ENCODE results near the gene IRF9. TPM values are rescaled to one million over a fixed set of nuclear protein-coding genes. Genes with fewer than 3 reads are reported as not detected.
"Not testable (repeated sequence)": the region's sequence is repeated elsewhere in the genome, so short reads cannot be mapped to it uniquely, and the experiment has no call there.

IRF9 gene
- total and polyA plus RNA-seq, 2 donors from 2014 or later: 88.9 to 141 TPM

DNA sequence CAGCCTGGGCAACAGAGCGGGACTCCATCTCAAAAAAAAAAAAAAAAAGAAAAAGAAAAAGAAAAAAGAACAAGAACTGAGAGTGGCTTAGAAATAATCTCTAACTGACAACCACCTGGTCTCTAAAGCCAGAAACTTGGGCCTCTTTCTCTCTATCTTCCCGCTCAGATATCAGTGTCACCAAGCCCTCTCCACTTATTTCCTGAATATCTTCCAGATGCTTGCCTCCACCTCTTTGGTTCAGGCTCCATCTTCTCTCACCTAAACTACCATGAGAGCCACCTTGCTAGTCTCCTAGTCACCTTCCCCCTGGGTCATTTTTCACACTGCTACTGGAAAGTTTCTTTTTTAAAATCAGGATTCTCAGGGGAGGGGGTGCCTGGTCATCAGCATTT is 36.0 kb downstream of the IRF9 start:
- peaks cover 0 to 13% (median 11%) of the 10 kb centered on the region in 3 donors for H3K4me1 ChIP-seq (ENCODE audit: control insufficient read depth in 2 of 3, insufficient read depth in 2 of 3, low read depth in 1 of 3, low read length in 3 of 3)

GRCh38 chr14:24198814-24199524 is 37.9 kb downstream of the IRF9 start:
- H3K4me3 ChIP-seq (ENCODE audit: low read length in 3 of 3): no peak overlapping the region
- peaks cover 0 to 13% (median 11%) of the 10 kb centered on the region in 3 donors for H3K4me1 ChIP-seq (ENCODE audit: control insufficient read depth in 2 of 3, insufficient read depth in 2 of 3, low read depth in 1 of 3, low read length in 3 of 3)
- TF ChIP-seq, protein P1, sequence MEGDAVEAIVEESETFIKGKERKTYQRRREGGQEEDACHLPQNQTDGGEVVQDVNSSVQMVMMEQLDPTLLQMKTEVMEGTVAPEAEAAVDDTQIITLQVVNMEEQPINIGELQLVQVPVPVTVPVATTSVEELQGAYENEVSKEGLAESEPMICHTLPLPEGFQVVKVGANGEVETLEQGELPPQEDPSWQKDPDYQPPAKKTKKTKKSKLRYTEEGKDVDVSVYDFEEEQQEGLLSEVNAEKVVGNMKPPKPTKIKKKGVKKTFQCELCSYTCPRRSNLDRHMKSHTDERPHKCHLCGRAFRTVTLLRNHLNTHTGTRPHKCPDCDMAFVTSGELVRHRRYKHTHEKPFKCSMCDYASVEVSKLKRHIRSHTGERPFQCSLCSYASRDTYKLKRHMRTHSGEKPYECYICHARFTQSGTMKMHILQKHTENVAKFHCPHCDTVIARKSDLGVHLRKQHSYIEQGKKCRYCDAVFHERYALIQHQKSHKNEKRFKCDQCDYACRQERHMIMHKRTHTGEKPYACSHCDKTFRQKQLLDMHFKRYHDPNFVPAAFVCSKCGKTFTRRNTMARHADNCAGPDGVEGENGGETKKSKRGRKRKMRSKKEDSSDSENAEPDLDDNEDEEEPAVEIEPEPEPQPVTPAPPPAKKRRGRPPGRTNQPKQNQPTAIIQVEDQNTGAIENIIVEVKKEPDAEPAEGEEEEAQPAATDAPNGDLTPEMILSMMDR (IDR thresholded peaks at IDR 0.05; ENCODE audit: borderline replicate concordance, extremely low read depth, insufficient read depth): no peak
- H3K9me3 ChIP-seq (ENCODE audit: control insufficient read depth in 2 of 3, insufficient read depth in 1 of 3, low read length in 3 of 3): no peaks in the 10 kb centered on the region
- H3K27ac ChIP-seq (ENCODE audit: low read depth in 2 of 2, low read length in 2 of 2): no peak overlapping the region
- DNase-seq: no peak
- no peak overlapping the region for H3K9ac ChIP-seq (ENCODE audit: low read length in 3 of 3)
- no peak for FAIRE-seq
- peaks cover 0 to 4% (median 3%) of the 10 kb centered on the region in 3 donors for H3K36me3 ChIP-seq (ENCODE audit: control insufficient read depth in 2 of 3, insufficient read depth in 3 of 3, low read length in 3 of 3)
- intact Hi-C loops (cut with DNase I): no loop called here
- H3K27me3 ChIP-seq (ENCODE audit: control insufficient read depth, insufficient read depth, low read length): no peaks in the 10 kb centered on the region

More for the DNA sequence above, 36.0 kb downstream of the IRF9 start:
- FAIRE-seq (no peak), DNase-seq (no peak)
- no peaks in the 10 kb centered on the region for H3K27me3 ChIP-seq (ENCODE audit: control insufficient read depth, insufficient read depth, low read length)
- intact Hi-C loops (cut with DNase I): no loop called here
- no peak overlapping the region for H3K4me3 ChIP-seq (ENCODE audit: low read length in 3 of 3)
- peaks cover 0 to 10% (median 8%) of the 10 kb centered on the region in 3 donors for H3K36me3 ChIP-seq (ENCODE audit: control insufficient read depth in 2 of 3, insufficient read depth in 3 of 3, low read length in 3 of 3)
- TF ChIP-seq, protein P1 (IDR thresholded peaks at IDR 0.05; ENCODE audit: borderline replicate concordance, extremely low read depth, insufficient read depth): no peak
- no peaks in the 10 kb centered on the region for H3K9me3 ChIP-seq (ENCODE audit: control insufficient read depth in 2 of 3, insufficient read depth in 1 of 3, low read length in 3 of 3)
- H3K9ac ChIP-seq (ENCODE audit: low read length in 3 of 3): no peak overlapping the region
- H3K27ac ChIP-seq (ENCODE audit: low read depth in 2 of 2, low read length in 2 of 2): no peak overlapping the region

DNA sequence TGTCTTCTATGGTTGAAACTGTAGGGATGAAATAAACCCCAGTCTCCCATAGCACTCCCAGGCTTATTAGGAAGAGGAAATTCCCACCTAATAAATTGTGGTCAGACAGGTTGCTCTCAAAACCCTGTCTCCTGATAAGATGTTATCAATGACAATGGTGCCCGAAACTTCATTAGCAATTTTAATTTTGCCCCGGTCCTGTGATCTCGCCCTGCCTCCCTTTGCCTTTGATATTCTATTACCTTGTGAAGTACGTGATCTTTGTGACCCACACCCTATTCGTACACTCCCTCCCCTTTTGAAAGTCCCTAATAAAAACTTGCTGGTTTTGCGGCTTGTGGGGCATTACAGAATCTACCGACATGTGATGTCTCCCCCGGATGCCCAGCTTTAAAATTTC is 41.5 kb downstream of the IRF9 start:
- H3K9ac ChIP-seq (ENCODE audit: low read length in 3 of 3); H3K27me3 ChIP-seq (ENCODE audit: control insufficient read depth, insufficient read depth, low read length); FAIRE-seq; H3K27ac ChIP-seq (ENCODE audit: low read depth in 2 of 2, low read length in 2 of 2); H3K4me1 ChIP-seq (ENCODE audit: control insufficient read depth in 2 of 3, insufficient read depth in 2 of 3, low read depth in 1 of 3, low read length in 3 of 3); DNase-seq; intact Hi-C loops (cut with DNase I); H3K9me3 ChIP-seq (ENCODE audit: control insufficient read depth in 2 of 3, insufficient read depth in 1 of 3, low read length in 3 of 3); H3K4me3 ChIP-seq (ENCODE audit: low read length in 3 of 3): not testable (repeated sequence)
- H3K36me3 ChIP-seq (ENCODE audit: control insufficient read depth in 2 of 3, insufficient read depth in 3 of 3, low read length in 3 of 3): peaks cover 0 to 20% (median 19%) of the 10 kb centered on the region in 3 donors

DNA sequence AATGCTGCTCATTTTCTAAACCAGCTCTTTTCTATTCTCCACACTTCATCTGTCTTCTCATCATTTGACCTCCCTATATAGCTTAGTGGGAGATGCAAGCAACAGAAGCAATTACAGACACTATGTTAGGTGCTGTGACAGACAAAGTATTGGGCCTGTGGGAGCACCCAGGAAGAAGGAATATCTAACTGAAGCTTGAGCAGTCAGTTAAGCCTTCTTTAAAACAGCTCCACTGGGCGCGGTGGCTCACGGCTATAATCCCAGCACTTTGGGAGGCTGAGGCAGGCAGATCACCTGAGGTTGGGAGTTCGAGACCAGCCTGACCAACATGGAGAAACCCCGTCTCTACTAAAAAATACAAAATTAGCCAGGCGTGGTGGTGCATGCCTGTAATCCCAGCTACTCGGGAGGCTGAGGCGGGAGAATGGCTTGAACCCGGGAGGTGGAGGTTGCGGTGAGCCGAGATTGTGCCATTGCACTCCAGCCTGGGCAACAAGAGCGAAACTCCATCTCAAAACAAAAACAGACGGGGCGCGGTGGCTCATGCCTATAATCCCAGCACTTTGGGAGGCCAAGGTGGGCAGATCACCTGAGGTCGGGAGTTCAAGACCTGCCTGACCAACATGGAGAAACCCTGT is 42.3 kb downstream of the IRF9 start:
- H3K9me3 ChIP-seq (ENCODE audit: control insufficient read depth in 2 of 3, insufficient read depth in 1 of 3, low read length in 3 of 3); H3K27ac ChIP-seq (ENCODE audit: low read depth in 2 of 2, low read length in 2 of 2); H3K4me3 ChIP-seq (ENCODE audit: low read length in 3 of 3); intact Hi-C loops (cut with DNase I); DNase-seq; H3K9ac ChIP-seq (ENCODE audit: low read length in 3 of 3); H3K4me1 ChIP-seq (ENCODE audit: control insufficient read depth in 2 of 3, insufficient read depth in 2 of 3, low read depth in 1 of 3, low read length in 3 of 3); FAIRE-seq; H3K27me3 ChIP-seq (ENCODE audit: control insufficient read depth, insufficient read depth, low read length): not testable (repeated sequence)
- H3K36me3 ChIP-seq (ENCODE audit: control insufficient read depth in 2 of 3, insufficient read depth in 3 of 3, low read length in 3 of 3): peaks cover 5 to 24% (median 23%) of the 10 kb centered on the region in 3 donors
